ENCODE data around the gene PPP1R15B.

Gene PPP1R15B

GRCh38 chr1:204421441-204421840 is 9.8 kb upstream of the PPP1R15B start:
- DNase-seq (ENCODE audit: low read depth in 2 of 2) = no peak
- TF ChIP-seq CTCF (IDR thresholded peaks at IDR 0.05; ENCODE audit: low read depth, low read length) = no peak
- no peak overlapping the region for H3K4me3 ChIP-seq (replicated peaks in 1 of 2; ENCODE audit: low read depth in 2 of 2, low read length in 2 of 2)

- no peak for TF ChIP-seq CTCF (IDR thresholded peaks at IDR 0.05; ENCODE audit: low read depth, low read length)
- H3K4me3 ChIP-seq (replicated peaks in 1 of 2; ENCODE audit: low read depth in 2 of 2, low read length in 2 of 2) = no peak overlapping the region
- DNase-seq (ENCODE audit: low read depth in 2 of 2) = no peak
These were observed 8.7 kb upstream of the PPP1R15B start for GRCh38 chr1:204420039-204421004.

- no peak overlapping the region for H3K4me3 ChIP-seq (replicated peaks in 1 of 2; ENCODE audit: low read depth in 2 of 2, low read length in 2 of 2)
- DNase-seq (ENCODE audit: low read depth in 2 of 2) = no peak
- TF ChIP-seq CTCF (IDR thresholded peaks at IDR 0.05; ENCODE audit: low read depth, low read length) = no peak
These were observed 7.4 kb upstream of the PPP1R15B start for GRCh38 chr1:204419064-204419403.

GRCh38 chr1:204418174-204419063 is 6.8 kb upstream of the PPP1R15B start:
- DNase-seq (ENCODE audit: low read depth in 2 of 2) = peak in 1 of 2 donors; percentile 38
- TF ChIP-seq CTCF (IDR thresholded peaks at IDR 0.05; ENCODE audit: low read depth, low read length) = no peak
- H3K4me3 ChIP-seq (replicated peaks in 1 of 2; ENCODE audit: low read depth in 2 of 2, low read length in 2 of 2) = no peak overlapping the region

GRCh38 chr1:204417074-204417997 is 5.7 kb upstream of the PPP1R15B start:
- peak overlapping the region; percentile 2 to 25 for H3K4me3 ChIP-seq (replicated peaks in 1 of 2; ENCODE audit: low read depth in 2 of 2, low read length in 2 of 2)
- no peak for TF ChIP-seq CTCF (IDR thresholded peaks at IDR 0.05; ENCODE audit: low read depth, low read length)
- DNase-seq (ENCODE audit: low read depth in 2 of 2) = peak; percentile 90 to 93

- H3K4me3 ChIP-seq (replicated peaks in 1 of 2; ENCODE audit: low read depth in 2 of 2, low read length in 2 of 2) = no peak overlapping the region
- DNase-seq (ENCODE audit: low read depth in 2 of 2) = no peak
- no peak for TF ChIP-seq CTCF (IDR thresholded peaks at IDR 0.05; ENCODE audit: low read depth, low read length)
These were observed 5.0 kb upstream of the PPP1R15B start for GRCh38 chr1:204416589-204417073.
